Stimulated activated CD8-positive, alpha-beta memory T cell treated with anti-CD3 and anti-CD28 coated beads, Interleukin-4, amount 100 ng/mL, for 1 hour (primary cell): ENCODE measurements around the gene SDHC.

ENCODE experiments used
- DNase-seq, 2 donors: peaks; one replicate each; pipeline ENCODE4 v3.0.0-alpha.2; 2020; ENCODE audit warnings: low read depth in 2 of 2, low spot score in 1 of 2

SDHC gene

DNA sequence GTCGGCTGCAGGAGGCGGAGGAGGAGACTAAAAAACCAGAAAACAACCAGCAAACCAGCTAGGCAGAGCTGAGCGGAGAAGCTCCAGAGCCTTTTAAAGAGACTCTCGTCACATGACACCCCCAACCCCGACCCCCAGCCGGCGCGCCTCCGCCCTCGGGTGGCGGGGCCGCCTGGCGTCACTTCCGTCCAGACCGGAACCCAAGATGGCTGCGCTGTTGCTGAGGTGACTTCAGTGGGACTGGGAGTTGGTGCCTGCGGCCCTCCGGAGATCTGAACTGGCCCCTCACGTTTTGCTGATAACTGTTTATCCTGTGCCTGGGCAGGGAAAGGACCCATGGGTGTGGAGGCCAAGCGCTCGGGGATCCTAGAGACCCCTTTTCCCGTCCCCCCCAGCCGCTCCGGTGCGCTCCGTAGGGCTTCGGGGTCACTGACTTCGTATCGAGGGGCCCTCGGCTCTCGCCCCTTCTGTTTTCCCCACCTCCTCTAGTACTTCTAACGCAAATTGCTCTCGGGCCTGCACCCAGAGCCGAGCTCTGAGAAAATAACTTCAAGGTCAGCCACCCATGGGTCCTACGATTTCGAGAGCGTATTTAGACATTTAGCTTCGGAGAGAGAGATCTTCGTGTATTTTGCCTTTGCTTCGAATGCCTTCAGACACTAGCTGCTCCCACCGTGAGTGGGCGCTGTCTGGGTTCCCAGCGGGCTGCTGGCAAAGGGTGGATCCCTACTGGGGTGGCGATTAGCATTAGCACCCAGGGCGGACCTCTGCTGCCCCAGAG lies at the start of gene SDHC:
Gene SDHC (plus strand): TSS at position 181 of the 781 bp plus-strand sequence. CDS start 25 bp downstream, at position 206.
- peak; percentile 79 to 81 for DNase-seq

DNA sequence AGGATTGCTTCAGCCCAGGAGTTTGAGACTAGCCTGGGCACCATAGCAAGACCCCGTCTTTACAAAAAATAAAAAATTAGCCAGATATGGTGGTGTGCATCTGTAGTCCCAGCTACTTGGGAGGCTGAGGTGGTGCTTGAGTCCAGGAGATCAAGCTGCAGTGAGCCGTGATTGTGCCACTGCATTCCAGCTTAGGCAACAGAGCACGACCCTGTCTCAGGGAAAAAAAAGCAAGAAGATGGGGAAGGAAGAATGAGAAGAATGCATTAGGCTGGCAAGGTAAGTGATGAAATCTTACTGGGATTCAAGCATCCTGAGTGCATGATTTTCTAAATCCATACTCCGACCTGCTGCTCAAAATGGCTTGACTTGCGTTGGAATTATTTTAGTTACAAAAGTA lies 48.9 kb upstream of the SDHC start:
- DNase-seq = no peak

DNA sequence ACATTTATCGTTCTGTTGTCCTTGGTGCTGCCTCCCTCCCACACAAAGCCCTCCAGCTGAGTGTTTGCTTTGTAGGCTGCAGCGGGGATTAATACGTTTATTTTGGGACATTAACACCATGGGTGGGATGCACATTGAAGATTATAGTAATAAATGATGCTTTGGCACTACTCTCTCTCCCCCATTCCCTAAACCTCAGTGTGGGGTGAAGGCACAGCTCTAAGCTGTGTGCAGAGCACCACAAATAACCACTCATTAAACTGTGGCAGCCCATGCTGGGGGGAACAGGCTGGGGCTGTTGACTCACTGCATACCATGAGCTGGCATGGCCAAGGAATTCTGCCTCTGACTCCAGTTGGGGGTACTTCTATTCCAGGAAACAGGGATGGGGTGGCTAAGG lies 48.0 kb upstream of the SDHC start:
- DNase-seq = no peak

GRCh38 chr1:161266836-161267235 lies 47.3 kb upstream of the SDHC start:
- DNase-seq = no peak

- no peak for DNase-seq
These were observed 46.9 kb upstream of the SDHC start for GRCh38 chr1:161267321-161267720.

- DNase-seq = no peak
These were observed 40.8 kb upstream of the SDHC start for GRCh38 chr1:161273402-161273801.

DNA sequence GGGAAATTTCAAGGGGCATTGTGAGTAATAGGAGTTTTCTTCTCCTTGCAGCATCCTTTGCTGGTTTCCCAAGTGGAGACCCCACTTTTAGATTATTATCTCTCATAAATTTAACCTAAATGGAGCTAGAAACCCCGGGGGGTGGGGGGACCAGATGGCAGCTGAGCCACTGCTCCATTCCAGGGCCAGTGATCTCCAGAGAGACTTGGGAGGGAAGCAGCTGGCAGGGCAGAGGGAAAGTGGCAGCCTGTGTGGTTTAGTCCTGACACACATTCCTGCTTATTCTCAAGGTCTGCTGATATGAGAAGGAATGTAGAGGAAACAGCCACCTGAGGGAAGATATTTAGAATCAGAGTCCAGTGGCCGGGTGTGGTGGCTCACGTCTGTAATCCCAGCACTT lies 39.3 kb upstream of the SDHC start:
- no peak for DNase-seq

DNA sequence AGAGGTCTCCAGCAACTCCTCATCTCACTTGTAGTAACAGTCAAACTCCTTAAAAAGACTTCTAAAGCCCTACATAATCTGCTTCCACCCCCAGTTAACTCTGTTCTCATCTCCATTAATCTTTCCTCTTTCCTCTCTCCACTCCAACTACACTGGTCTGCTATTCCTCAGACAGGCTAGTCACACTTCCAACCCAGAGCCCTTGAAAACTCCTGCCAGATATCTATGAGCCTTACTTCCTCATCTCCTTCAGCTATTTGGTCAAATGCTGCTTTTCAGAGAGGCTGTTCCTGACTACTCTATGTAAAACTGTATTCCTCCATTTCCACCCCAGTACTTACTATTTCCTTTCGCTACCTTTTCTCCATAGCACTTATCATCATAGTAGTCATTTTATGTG lies 31.2 kb upstream of the SDHC start:
- DNase-seq = no peak

DNA sequence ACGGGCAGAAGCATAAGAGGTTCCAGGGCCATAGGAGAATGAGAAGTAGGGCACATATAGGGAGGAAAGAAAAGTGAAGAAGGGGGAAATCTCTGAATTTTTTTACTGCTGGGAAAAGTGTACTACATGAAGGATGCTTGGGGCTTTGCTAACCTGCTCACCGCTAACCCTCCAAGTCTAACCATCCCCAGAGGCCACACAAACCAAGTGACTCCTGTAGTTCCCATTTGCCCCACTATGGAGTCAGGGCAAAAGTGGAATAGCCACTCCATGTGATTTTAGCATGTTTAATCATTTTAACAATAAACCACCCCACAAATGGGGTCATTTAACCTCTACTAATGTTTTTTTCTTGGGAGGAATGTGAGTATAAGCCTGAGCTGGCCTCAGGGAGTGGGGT lies 29.1 kb upstream of the SDHC start:
- no peak for DNase-seq

- no peak for DNase-seq
These were observed 28.7 kb upstream of the SDHC start for GRCh38 chr1:161285521-161285920.

GRCh38 chr1:161287482-161288054 lies 26.6 kb upstream of the SDHC start:
- no peak for DNase-seq

- no peak for DNase-seq
These were observed 23.4 kb upstream of the SDHC start for GRCh38 chr1:161290779-161291178.

GRCh38 chr1:161297415-161297814 lies 16.8 kb upstream of the SDHC start:
- DNase-seq = no peak

GRCh38 chr1:161298116-161298515 lies 16.1 kb upstream of the SDHC start:
- no peak for DNase-seq

DNA sequence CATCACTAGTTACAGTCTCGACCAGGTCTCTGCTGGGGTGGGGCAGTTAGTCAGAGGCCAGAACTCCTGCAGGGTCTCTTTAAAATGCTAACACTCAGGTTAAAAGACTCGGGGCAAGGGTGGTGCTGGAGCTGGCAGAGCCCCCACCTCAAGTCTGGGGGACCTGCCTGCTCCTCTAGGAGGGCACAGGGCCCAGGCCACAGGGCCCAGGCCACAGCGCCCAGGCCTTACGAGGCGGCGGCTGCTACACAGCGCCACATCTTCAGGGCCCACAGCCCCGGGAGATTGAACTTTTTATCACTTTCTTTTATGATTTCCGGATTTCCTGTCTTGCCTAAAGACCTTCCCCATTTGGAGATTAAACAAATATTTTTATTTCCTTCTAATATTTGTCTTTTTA lies 14.8 kb upstream of the SDHC start:
- DNase-seq = no peak

GRCh38 chr1:161300478-161300877 lies 13.7 kb upstream of the SDHC start:
- no peak for DNase-seq

DNA sequence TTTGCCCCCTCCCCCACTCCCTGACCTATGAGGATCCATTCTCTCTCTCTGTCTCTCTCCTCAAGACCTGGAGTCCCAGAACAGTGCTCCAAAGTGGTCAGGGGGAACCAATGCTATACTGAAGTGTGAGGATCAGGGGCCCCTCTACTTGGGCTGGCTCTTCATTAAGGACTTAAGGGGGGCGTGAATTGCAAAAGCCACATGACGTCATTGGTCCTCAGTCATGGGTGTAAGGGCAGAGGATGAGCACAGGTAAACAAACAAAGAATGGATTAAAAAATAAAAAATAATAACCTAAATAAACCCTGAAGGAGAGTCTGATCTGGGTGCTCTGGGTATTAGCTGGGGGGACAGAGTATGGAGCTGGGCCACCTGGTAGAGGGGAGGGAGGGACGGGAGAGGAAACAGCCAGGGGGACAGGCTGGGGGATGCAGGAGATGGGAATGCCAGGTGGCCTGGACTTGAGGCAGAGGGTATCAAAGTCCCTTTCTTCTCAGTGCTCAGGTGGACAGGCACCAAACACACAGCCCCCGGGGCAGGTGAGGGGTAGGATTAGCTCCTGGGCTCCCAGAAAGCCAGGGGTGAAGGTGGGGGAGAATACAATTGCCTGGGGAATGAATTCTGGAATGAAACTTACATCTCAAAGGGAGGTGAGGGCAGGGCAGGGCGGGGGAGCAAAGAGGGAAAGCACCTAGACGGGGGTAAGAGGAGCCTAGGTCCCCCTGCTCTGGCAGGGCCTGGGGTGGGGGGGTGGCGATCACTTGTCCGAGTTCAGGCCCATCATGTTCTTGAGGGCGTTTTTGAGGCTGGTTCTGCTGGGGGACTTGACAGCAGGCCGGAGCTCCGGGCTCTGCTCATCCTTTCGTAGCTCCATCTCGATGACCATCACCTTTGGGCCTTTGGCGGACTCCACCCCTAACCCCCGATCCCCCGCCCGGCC lies 9.0 kb upstream of the SDHC start:
- no peak for DNase-seq

DNA sequence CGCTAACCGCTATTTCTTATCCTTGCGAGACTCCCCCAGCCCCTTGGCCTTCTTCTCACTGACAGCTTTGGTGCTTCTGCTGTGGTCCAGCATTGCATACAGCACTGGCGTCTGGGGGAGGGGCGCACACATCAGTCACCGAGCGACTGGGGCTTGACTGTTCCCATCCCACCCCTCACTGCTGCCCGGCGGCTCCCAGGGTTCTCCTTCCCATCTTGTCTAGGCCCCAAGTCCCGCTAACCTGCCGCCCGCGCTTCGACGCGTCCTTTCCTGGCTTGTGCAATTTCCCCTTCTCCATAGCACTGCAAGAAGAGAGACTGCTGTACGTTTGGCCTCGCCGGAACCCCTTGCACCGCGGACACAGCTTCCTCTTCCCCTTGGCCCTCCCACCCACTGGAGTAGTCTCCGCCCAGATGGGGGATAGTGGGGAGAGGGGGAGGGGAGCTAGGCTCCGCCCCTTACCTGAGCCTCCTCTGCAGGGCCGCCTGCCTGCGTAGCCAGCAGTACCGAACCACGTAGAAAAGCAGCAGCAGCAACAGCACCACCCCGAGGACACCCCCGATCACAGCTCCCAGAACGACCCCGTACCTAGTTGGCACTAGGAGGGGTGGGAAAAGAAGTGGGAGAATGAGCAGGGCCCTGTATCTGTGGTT lies 8.2 kb upstream of the SDHC start:
- DNase-seq = peak; percentile 64 to 74

- DNase-seq = no peak
These were observed 6.9 kb upstream of the SDHC start for GRCh38 chr1:161307230-161307768.

- DNase-seq = no peak
These were observed 6.1 kb upstream of the SDHC start for GRCh38 chr1:161307892-161308638.
